GM18519 (cell line): Measurements from ENCODE around the gene CCDC27.

ENCODE experiments used
- ATAC-seq: cut with Tn5 transposase; IDR thresholded peaks from one replicate; pipeline ENCODE4 v1.9.1; 2021; ENCODE audit warnings: mild to moderate bottlenecking, moderate library complexity; ENCODE audit not compliant: unreplicated experiment, low FRiP score

CCDC27 gene

DNA sequence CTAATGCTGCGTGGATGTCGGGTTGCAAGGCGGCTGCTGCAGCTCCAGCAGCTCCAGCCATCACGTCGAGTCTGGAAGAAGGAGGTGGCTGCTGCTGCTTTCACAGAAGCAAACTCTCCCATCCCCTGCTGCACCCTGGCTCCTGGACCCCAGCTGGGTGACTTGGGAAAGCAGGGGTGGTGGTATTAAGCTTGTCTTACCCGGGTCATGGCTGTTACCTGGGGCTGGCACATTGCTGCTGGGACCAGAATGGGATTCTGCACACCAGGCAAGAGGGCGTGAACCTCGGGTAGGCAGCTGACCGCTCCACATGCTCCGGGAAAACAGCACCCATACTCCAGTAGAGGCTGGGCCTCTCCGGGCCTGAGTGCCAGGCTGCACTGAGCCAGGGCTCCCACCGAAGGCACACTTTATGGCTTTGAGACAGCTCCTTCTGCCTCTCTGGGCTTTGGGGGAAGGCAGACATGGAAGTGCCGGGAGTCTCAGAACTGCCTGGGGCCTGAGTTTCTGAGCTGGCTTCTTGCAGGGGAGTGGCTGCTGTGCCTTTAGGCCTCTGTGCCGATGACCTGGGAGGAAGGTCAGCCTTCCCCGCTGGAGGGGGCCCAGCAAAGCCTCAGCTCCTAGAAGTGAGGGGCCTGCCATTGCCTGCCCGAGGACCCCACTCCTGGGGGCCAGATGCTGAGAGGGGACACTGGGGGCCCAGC, 21.5 kb downstream of the CCDC27 start:
- ATAC-seq: no peak

DNA sequence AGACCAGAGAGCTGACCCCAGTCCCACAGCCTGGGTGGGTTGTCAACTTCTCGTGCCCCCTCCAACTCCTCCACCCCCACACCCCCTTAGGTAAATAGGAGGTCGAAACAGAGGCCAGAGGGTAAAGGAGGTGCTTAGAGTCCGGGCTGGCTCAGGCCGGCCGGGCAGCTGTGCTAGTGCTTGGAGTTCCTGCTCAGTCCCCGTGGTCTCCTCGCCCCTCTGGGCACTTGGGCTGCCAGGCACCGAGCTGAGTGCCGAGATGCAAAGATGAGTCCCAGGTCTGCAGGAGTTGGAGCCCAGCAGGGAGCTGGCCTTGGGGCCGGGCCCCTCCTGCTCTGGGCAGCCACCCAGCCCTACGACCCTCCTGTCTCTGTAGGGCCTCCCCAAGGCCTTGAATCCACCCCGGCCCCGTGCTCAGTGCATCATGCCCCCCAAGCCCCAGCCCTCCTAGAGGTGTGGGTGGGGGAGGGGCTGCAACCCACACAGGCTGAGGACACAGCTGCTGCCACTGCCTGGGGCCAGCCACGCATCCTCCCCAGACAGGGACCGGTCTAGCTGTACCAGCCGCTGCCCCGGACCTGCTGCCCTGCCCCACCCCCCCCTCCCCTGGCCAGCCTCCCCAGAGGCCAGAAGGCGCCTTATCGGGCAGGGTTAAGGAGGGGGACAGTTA, 22.2 kb downstream of the CCDC27 start:
- ATAC-seq: no peak

DNA sequence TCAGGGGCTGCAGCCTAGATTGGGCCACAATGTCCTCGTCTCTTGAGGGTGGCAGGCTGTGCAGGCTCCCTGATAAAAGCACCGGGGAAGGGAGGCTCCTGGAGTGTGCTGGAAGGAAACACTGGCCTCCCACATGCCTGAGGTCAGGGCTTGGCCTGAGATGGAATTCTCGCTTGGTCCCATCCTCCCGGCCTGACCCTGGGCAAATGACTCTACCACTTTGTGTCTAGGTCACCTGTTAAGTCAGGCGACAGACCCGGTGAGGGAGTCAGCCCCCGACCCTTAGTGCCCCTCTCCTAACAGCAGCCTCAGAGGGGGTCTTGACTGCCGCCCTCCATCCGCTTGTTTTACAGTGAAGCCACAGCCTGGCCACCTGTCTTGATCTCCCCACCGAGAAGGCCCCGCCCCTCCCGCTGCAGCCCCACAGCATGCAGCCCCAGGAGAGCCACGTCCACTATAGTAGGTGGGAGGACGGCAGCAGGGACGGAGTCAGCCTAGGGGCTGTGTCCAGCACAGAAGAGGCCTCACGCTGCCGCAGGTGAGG, 22.8 kb downstream of the CCDC27 start:
- ATAC-seq: no peak

DNA sequence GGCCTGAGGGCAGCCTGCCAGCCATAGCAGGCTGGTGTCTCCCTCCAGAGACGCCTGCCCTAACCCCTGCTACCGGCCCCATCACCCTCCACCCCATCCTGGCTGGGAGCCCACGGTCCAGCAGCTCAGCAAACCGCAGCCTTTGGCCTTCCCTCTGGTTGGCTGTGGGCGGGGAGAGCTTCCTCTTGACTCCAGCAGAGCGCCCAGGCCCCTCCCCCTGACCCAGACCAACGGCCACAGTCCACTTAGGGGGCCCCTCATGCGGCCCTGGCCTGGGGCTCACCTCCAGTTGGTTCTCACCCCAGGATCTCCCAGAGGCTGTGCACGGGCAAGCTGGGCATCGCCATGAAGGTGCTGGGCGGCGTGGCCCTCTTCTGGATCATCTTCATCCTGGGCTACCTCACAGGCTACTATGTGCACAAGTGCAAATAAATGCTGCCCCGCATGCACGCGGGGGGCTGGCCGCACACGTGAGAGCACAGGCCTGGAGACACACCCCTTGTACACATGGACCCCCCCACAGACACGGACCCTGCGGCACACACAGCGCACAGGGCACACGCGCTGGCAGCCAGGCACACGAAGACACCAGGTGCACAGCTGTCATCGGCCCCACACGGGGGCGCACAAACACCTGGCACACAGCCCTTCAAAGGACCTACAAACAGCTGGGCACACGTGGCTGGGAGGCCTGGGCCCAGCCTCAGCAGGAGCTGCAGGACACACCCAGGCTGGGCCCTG, 23.4 kb downstream of the CCDC27 start:
- ATAC-seq: no peak

DNA sequence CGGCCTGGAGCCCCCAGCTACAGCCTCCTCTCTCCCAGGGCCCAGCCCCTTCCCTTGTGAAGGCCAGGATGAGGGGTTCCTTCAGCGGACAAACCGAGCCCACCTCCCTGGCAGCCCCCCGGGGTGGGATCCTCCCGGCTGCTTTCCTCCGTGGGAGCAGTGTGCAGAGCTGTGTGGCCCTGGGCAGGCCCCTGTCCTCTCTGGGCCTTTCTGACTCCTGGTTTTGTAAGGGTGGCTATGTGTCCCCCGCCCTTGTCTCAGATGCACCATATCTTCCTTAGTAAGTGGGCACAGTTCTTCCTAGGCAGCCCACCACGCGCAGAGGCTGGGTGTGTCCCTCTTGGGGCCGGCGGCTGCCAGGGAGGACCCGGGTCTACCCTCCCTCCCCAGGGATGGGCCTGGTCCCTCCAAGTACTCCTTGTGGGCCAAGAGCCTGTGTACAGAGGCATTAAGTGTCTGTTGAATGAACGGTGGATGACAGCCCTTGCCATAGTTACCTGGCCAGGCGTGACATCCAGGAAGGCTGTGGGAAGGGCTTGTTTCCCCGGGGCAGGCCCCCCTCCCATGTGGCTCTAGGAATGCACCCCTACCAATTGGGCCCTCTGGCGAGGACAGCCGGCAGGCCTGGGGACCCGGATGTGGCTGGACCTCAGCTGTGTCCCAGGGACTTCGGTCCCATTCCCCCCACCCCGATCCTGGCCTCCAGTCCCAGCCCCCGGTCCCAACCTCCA, 24.1 kb downstream of the CCDC27 start:
- no peak for ATAC-seq

DNA sequence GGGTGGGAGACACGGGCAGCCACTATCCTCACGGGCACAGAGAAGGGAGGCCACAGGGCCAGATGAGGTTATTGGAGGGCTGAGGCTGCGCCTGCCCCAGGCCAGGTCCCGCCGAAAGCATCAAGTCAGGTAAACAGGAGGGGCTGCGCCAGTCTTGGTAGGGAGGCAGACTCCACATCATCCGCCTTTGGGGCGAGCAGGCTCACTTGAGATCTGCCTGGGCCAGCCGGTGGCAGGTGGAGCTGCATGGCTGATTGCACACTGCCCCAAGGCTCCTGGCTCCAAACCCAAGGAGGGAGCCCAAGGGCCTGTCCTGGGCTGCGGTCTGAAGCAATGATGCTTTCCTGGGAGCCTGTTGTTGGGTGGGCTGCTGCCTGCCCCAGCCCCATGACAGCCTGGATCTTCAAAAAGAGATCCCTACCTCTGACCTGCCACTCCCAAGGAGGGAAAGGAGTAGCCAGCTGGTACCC, 24.9 kb downstream of the CCDC27 start:
- ATAC-seq: no peak

DNA sequence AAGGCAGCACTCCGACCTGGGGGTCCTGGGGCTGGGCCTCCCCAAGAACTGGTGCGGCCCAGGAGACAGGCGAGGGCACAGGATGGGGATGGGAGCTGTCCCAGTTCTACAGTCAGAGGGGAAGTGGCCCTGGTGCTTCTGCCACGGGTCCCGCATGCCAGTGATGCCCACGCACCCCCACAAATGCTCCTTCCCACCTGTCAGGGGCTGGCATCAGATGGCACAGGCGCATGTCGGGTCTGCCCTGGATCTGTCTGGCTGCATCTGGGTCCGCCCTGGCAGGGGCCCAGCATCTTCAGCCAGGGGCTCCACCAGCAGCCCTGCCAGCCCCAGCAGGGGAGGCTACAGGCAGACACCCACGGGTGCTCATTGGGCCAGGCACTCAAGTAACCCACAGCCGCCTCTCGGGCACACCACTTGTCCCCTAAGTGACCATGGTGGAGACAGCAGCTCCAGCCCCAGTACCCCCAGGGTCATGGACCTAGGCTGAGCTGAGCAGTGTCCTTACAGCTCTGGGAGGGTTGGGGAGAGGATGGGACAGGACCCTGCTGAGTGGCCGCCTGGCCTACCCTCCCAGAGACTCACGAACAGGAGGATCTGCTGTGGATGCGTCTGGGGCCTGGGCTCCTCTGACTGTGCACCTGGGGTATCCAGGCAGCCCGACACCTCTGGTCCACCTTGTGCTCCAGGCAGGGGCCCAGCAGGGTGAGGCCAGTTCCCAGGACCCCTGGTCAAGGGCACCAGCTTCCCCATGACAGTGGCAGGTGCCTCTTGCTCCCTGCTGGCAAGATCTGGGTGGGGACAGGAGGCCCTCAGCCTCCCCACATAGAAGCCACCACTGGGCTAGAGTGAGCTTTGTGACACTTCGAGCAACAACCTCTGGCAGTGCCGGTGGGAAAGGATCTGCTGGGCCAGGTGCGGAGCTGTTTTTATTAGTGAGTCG, 25.7 kb downstream of the CCDC27 start:
- no peak for ATAC-seq

DNA sequence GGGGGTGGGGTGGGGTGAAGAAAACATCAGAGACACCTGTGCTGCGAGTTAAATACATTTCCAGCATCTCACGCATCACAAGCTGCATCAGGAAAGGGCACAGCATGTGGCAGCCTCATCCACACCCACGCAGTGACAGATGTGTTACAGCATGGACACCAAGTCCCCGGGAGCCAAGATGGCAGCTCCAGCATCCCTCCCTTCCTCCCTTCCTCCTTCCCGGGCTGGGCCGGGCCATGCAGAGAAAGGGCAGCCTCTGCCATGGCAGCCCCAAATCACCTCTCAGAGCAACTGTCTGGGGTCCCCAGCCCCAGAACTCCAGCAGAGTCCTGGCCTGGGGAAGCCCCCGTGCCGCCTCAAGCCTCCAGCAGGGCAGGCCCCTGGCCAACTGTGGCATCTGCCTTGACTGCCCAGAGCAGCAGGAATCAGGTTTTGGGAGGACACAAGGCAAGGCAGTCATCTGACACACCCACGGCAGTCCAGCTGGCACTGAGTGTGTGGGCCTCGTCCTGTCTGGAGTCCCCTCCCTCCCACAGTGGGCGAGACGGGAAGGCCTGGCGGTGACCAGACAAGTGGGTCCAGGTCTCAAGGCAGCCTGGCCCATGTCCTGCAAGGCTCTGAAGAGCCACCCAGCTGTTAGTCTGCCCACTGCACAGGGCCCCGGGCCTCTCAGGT, 26.5 kb downstream of the CCDC27 start:
- no peak for ATAC-seq

DNA sequence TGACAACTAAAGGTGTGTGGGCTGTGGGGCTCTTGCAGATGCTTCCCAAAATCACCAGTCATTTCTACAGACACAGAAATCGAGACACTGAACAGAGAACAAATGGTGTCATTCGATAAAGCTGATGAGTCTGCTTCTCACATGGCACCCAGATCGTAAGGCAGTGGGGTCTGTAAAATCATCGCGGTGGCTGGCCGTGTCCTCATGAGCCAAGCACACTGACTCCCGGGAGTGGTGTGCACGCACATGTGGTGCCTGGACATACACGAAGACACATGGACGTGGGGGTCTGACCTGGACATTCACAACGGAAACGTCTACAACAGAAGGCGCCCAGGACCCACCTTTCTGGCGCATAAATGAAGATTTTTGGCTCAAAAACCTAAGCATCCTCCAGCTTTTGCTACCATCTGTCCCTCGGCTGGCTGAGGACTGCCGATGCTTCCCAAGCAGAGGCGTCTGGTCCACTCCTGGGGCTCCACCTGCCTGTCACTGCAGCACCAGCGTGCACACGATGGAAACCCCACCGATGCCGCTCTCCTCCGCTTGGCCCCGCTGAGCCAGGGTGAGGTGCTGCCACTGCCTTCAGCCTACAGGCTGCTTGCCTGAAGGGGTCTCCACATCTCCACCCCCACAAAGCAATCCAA, 27.1 kb downstream of the CCDC27 start:
- no peak for ATAC-seq

DNA sequence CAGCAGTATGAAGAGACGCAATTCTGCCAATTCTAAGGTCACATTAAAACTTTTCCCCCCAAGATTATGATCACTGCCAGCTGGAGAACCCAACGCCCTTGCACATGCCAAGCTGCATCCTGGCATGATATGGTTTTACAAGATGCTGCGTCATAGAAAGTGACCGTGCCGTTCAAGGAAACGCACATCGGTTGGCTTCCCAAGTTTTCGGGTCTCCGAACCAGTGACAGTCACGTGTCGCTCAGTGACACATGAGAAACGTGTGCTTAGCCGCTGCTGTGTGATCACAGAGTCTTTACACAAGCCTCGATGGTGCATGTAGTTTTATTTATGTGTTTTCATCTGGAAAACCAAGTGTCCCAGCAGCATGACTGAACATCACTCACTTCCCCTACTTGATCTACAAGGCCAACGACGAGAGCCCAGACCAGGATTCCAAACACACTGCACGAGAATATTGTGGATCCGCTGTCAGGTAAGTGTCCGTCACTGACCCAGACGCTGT, 27.7 kb downstream of the CCDC27 start:
- no peak for ATAC-seq

DNA sequence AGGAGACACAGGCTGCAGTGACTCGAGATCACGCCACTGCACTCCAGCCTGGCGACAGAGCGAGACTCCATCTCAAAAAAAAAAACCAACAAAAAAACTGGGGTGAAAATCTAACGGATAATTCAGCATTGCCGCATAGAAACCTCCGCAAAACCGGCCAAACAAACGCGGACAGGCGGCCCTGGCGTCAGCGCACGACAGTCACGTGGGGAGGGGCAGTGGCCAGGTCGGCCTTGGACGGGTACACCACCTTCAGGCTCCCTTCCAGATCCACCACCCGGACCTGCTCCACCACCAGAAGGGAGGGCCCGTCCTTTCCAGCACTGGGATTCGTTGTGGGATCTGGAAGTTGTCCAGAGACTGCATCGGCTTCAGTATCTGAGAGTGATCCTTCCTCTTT, 28.7 kb downstream of the CCDC27 start:
- no peak for ATAC-seq

DNA sequence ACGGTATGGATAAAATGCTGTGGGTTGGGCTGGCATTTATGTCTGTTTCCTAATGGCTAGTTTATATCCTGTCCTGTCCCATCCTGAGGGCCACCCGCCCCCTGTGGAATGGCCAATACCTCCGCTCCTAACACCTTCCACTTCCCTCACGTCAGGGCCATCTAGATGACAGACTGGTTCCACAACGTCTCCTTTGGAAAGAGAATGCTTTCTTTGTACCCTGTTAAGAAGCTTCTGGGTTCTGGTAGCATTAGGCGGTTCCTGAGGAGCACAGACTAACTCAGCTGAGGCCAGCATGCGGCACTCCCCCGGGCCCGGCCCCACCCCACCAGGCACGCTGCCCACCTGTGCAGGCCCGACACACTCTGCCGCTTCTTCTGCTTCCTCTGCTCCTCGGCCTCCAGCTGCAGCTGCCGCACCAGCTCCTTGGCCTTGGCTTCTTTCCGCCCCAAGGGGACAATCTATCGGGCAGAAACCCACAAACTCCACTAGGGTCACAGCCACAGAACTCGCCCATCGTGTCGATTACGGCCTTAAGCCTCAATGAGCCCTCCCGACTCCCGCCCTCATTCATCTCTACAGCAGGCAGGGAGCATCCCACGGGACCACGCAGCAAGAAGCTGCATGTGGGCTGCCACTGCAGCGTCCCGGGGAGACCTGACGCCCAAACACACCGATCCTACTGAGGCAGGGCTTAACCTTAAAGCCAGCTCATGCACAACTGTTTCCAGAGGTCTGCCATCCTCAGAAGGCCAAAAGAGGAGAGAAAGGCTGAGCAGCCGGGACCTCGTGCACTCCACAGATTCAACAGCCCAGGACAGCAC, 31.6 kb downstream of the CCDC27 start:
- no peak for ATAC-seq

DNA sequence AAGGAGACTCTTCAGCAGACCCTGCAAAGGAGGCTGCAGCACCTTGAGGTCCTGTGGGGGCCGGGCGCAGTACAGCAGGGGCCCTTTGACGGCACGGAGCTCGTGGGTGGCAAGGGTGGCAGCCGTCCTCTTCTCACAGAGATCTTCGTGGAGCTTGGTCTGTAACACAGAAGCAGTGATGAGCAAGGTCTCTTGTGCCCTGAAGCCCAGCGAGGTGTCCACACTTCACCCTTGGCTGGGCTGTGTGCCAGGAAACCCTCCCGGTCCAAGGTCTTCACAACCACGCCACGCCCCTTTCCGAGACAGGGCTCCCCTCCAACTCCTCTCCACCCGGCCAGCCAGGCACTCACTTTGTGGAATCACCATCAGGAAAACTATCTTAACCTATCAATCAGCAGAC, 32.8 kb downstream of the CCDC27 start:
- no peak for ATAC-seq

DNA sequence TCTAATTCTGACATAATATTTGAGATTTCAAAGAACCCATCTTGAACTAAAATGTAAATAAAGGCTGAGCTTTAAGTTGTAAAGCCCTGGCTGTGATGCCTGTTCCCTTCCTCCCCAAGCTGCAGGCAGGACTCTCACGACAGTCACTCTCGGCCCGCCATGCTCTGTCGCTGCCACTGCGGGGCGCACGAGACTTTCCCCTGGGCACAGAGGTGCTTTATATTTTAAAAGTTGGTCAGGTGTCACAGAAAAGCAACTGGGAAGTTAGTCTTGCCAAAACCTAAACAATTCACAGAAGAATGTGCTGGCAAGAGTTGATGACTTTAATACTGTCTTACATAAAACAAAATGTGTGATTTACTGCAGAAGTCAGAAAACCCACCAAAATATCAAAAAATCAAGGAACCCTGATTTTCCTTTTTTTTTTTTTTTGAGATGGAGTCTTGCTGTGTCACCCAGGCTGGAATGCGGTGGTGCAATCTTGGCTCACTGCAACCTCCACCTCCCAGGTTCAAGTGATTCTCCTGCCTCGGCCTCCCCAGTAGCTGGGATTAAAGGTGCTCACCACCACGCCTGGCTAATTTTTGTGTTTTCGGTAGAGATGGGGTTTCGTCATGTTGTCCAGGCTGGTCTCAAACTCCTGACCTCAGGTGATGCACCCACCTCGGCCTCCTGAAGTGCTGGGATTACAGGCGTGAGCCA, 33.4 kb downstream of the CCDC27 start:
- no peak for ATAC-seq

DNA sequence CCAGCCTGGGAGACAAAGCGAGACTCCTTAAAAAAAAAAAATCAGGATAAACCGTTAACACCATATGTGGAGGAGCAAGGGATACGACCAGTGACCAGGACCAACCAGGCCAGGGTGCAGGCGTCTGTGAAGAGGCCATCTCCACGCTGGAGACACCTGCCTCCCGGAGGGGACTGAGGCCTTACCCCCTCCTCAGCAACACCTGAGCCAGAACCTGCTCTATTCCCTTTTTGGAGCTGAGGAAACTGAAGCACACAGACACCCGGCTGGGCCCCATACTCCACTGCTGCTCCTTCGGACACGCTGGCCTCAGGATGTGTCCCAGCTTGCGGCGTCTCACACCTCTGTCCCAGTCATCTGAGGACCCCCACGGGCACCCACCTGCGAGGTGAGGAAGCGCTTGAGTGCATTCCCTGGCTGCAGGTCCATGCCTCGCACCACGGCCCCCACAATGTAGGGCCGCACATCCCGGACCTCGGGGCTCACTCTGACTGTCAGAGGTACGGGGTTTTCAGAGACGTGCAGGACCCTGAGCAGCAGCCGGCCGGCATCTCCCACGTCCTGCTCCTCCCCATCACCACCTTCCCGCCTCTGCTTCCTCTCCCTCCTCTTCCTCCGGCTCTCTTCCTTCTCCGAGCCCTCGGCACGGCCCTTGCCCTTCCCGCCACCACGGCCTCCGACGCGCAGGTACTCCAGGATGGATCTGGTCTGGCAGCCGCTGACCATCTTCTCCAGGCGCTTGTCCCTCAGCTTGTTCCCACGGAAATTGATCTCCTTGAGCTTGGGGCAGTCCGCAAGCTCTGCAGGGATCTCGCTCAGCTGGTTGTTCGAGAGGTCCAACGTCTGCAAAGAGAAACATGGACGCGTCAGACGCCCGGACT, 34.5 kb downstream of the CCDC27 start:
- no peak for ATAC-seq

DNA sequence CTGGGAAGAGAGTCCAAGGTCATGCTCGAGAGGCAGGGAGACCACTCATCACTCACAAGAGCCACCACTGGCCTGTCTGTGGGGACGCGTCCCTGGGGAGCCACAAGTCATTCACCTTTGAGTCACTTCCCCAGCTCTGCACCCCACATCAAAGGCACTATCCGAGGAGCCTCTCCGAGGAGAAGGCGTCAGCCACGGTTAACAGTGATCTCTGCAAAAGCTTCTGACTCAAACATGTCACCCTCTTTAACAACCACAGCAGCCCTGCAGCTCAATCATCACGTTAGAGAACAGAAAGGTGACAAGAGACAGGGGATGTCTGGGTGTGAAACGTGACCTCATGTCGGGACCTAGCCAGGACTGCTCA, 35.1 kb downstream of the CCDC27 start:
- ATAC-seq: no peak
